Lung (tissue), 12 donors: Measurements from ENCODE around the gene NEUROD1. TPM values are rescaled to one million over a fixed set of nuclear protein-coding genes. Genes with fewer than 3 reads are reported as not detected.

Experiments
- ATAC-seq: fragments of 200-7000 bp; cut with Tn5 transposase; one replicate; pipeline ENCODE4 v1.9.1; 2020; ENCODE audit warnings: moderate number of reproducible peaks; ENCODE audit not compliant: insufficient read depth, low FRiP score
- DNase-seq, 3 donors: peaks; one replicate each; pipeline ENCODE4 v3.0.0-alpha.2; 2013 to 2017
- H3K27ac ChIP-seq, 2 donors: one replicate each; pipeline ENCODE4 v1.5.1; 2013; ENCODE audit warnings: mild to moderate bottlenecking in 2 of 2, moderate library complexity in 2 of 2, control low read depth in 1 of 2, inconsistent platforms in 1 of 2, low read depth in 1 of 2, low read length in 1 of 2
- H3K27me3 ChIP-seq, 3 donors: one replicate each; pipeline ENCODE4 v1.5.1; 2013; ENCODE audit warnings: low read length in 2 of 3; ENCODE audit not compliant: control insufficient read depth in 3 of 3, insufficient read depth in 3 of 3
- H3K36me3 ChIP-seq, 4 donors: one replicate each; pipeline ENCODE4 v1.5.1; 2013; ENCODE audit warnings: low read length in 4 of 4, mild to moderate bottlenecking in 1 of 4, moderate library complexity in 1 of 4; ENCODE audit not compliant: control insufficient read depth in 4 of 4, insufficient read depth in 4 of 4
- H3K4me1 ChIP-seq, 5 donors: one replicate each; pipeline ENCODE4 v1.5.1; 2013; ENCODE audit warnings: low read length in 5 of 5, mild to moderate bottlenecking in 2 of 5, moderate library complexity in 1 of 5; ENCODE audit not compliant: control insufficient read depth in 5 of 5, insufficient read depth in 5 of 5
- H3K4me3 ChIP-seq: one replicate; pipeline ENCODE4 v1.5.1; 2013; ENCODE audit warnings: mild to moderate bottlenecking, control low read depth, moderate library complexity
- H3K9ac ChIP-seq, 2 donors: one replicate each; pipeline ENCODE4 v1.5.1; 2013; ENCODE audit warnings: low read length in 2 of 2, control low read depth in 1 of 2; ENCODE audit not compliant: insufficient read depth in 1 of 2
- H3K9me3 ChIP-seq, 4 donors: one replicate each; pipeline ENCODE4 v1.5.1; 2013; ENCODE audit warnings: low read length in 3 of 4, mild to moderate bottlenecking in 1 of 4, moderate library complexity in 1 of 4; ENCODE audit not compliant: control insufficient read depth in 4 of 4, insufficient read depth in 3 of 4
- CTCF ChIP-seq: IDR thresholded peaks from 2 replicates; pipeline ENCODE4 v1.5.1; 2012; ENCODE audit warnings: mild to moderate bottlenecking; ENCODE audit errors: control extremely low read depth, extremely low read depth
- WGBS, 2 donors: extraction: QIAGEN DNeasy Blood & Tissue Kit; methylation state at CpG; one replicate each; pipeline ENCODE4 v1.1.7; 2013; 5-methylcytosine and 5-hydroxymethylcytosine counted together
- polyA plus RNA-seq, 2 donors: library from polyadenylated mRNA; stranded (reverse); fragments of 200-250 nt; gene quantifications; one replicate each; pipeline ENCODE4 v1.2.1, GENCODE V29; 2013
- total RNA-seq, 2 donors: library from RNA; depleted of rRNA in 1 of 2; stranded (reverse); fragments of >200 nt in 1 of 2; gene quantifications; one replicate each; pipeline ENCODE4 v1.2.1, GENCODE V29; 2014 to 2021
- donor health status: control.
- donor health status: control.
- donor health status: Bipolar disorder and iron deficiency.
- donor health status: healthy.
- donor health status: DM: yes; HTN: yes; CAD: no.

The NEUROD1 gene
- total and polyA plus RNA-seq, 4 donors, result 0.82 TPM; not detected in 3

GRCh38 chr2:181649436-181649979 is 30.8 kb downstream of the NEUROD1 start:
- Histone ChIP-seq H3K27me3 (peaks cover 0 to 5% (median 0%) of the 10 kb centered on the region in 3 donors), H3K9me3 (peaks cover 0 to 3% (median 1%) of the 10 kb centered on the region in 4 donors), H3K9ac (no peak overlapping the region), H3K4me3 (no peak overlapping the region), H3K4me1 (no peaks in the 10 kb centered on the region), H3K27ac (no peak overlapping the region), H3K36me3 (no peaks in the 10 kb centered on the region)
- 92 to 96% methylated on average over 4 of the region's 4 CpGs for WGBS, 2 donors
- no peak for DNase-seq
- no peak for ATAC-seq
- TF ChIP-seq CTCF, result no peak

- H3K27me3 ChIP-seq, result peaks cover 0 to 5% (median 0%) of the 10 kb centered on the region in 3 donors
- peaks cover 0 to 3% (median 1%) of the 10 kb centered on the region in 4 donors for H3K9me3 ChIP-seq
- H3K9ac ChIP-seq, result no peak overlapping the region
- 89 to 91% methylated on average over 2 of the region's 2 CpGs for WGBS, 2 donors
- no peaks in the 10 kb centered on the region for H3K4me1 ChIP-seq
- no peak for ATAC-seq
- no peak overlapping the region for H3K4me3 ChIP-seq
- H3K27ac ChIP-seq, result no peak overlapping the region
- no peaks in the 10 kb centered on the region for H3K36me3 ChIP-seq
- TF ChIP-seq CTCF, result no peak
- DNase-seq, result no peak
These were observed 31.7 kb downstream of the NEUROD1 start for GRCh38 chr2:181648478-181649155.

DNA sequence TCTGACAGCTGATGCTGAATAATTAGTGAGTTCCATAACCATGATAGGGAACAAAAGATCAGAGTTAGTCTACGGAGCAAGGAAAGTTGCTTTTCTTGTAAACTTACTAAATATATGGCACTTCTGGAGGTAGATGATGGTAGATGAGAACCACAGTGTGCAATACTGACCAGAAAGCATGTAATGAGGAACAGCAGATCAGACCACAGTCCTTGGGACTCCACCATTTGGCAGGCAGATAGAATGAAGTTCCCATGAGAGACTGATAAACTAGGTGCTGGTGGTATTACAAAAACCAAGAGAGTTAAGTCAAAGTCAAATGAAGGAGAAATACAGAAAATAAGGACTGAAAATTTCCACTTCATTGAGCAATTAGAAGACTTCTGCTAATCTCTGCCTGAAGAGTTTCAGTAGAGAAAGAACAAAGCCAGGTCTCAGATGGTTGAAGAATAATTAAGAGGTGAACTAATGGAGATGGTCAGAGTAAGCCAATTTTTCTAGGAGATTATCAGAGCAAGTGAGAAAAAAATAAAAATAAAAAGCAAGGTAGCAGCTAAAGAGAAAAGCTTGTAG is 33.8 kb downstream of the NEUROD1 start:
- H3K4me1 ChIP-seq, result no peaks in the 10 kb centered on the region
- no peak for TF ChIP-seq CTCF
- H3K27me3 ChIP-seq, result peaks cover 0 to 5% (median 0%) of the 10 kb centered on the region in 3 donors
- DNase-seq (no peak), ATAC-seq (no peak)
- H3K4me3 ChIP-seq, result no peak overlapping the region
- H3K27ac ChIP-seq, result no peak overlapping the region
- H3K9ac ChIP-seq, result no peak overlapping the region
- peaks cover 0 to 2% (median 0%) of the 10 kb centered on the region in 4 donors for H3K9me3 ChIP-seq
- no peaks in the 10 kb centered on the region for H3K36me3 ChIP-seq
- 81 to 86% methylated on average over 1 of the region's 1 CpG for WGBS, 2 donors
